HL-60 (cell line): ENCODE results near the gene RNU6-9.

Source experiments
- DNase-seq, 2 experiments: peaks; one replicate each; pipeline ENCODE4 v3.0.0-alpha.2; 2010 to 2020; ENCODE audit warnings: low read depth in 1 of 2, low spot score in 1 of 2
- H3K27ac ChIP-seq: fragments of 250-450 bp; sonication (Bioruptor Pico); replicated peaks from 2 replicates; pipeline ENCODE4 v1.5.1; 2020; ENCODE audit warnings: mild to moderate bottlenecking, moderate library complexity
- H3K27me3 ChIP-seq: fragments of 250-450 bp; sonication (Bioruptor Pico); 2 replicates; pipeline ENCODE4 v1.5.1; 2021; ENCODE audit warnings: mild to moderate bottlenecking, moderate library complexity; ENCODE audit not compliant: insufficient read depth, poor library complexity, severe bottlenecking
- H3K4me3 ChIP-seq: replicated peaks from 2 replicates; pipeline ENCODE4 v1.5.1; 2011; ENCODE audit warnings: mild to moderate bottlenecking, control low read depth, low read length; ENCODE audit not compliant: insufficient read depth
- GABPA ChIP-seq: IDR thresholded peaks from 2 replicates; pipeline ENCODE4 v1.6.1; 2012; ENCODE audit warnings: low read depth
- POLR2AphosphoS5 ChIP-seq: IDR thresholded peaks from 2 replicates; pipeline ENCODE4 v1.6.1; 2012; ENCODE audit warnings: low read depth
- SPI1 ChIP-seq: IDR thresholded peaks from 2 replicates; pipeline ENCODE4 v1.6.1; 2012; ENCODE audit warnings: low read depth, mild to moderate bottlenecking, borderline replicate concordance
- TF ChIP-seq, protein P1 (sequence below): IDR thresholded peaks from 2 replicates; pipeline ENCODE4 v1.6.1; 2012; ENCODE audit warnings: low read depth; ENCODE audit not compliant: insufficient replicate concordance
- TF ChIP-seq, protein P2 (sequence below): IDR thresholded peaks from one replicate; pipeline ENCODE4 v1.5.1; 2011; ENCODE audit warnings: low read length, control low read depth, inconsistent platforms; ENCODE audit not compliant: insufficient read depth

RNU6-9 gene

DNA sequence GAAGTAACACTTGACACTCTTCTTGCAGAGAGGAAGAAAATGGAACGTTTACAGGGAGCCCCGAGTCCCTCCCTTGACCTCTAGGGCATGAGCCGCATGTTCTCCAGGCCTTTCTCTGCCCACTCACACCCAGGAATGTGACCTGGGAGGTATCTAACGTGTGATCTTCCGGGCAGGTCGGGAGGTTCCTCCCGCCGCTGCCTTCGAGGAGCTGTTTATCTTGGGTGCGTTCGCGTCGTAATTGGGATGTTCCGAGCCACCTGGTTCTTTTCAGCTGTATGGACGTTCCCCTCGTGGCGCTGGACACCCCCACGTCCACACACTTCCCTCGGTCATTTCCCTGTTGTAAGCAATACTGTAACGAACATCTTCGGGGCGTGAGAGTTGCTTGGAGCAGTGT, 46.2 kb downstream of the RNU6-9 start:
- TF ChIP-seq, protein P1, sequence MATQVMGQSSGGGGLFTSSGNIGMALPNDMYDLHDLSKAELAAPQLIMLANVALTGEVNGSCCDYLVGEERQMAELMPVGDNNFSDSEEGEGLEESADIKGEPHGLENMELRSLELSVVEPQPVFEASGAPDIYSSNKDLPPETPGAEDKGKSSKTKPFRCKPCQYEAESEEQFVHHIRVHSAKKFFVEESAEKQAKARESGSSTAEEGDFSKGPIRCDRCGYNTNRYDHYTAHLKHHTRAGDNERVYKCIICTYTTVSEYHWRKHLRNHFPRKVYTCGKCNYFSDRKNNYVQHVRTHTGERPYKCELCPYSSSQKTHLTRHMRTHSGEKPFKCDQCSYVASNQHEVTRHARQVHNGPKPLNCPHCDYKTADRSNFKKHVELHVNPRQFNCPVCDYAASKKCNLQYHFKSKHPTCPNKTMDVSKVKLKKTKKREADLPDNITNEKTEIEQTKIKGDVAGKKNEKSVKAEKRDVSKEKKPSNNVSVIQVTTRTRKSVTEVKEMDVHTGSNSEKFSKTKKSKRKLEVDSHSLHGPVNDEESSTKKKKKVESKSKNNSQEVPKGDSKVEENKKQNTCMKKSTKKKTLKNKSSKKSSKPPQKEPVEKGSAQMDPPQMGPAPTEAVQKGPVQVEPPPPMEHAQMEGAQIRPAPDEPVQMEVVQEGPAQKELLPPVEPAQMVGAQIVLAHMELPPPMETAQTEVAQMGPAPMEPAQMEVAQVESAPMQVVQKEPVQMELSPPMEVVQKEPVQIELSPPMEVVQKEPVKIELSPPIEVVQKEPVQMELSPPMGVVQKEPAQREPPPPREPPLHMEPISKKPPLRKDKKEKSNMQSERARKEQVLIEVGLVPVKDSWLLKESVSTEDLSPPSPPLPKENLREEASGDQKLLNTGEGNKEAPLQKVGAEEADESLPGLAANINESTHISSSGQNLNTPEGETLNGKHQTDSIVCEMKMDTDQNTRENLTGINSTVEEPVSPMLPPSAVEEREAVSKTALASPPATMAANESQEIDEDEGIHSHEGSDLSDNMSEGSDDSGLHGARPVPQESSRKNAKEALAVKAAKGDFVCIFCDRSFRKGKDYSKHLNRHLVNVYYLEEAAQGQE, result no peak
- TF ChIP-seq, protein P2, sequence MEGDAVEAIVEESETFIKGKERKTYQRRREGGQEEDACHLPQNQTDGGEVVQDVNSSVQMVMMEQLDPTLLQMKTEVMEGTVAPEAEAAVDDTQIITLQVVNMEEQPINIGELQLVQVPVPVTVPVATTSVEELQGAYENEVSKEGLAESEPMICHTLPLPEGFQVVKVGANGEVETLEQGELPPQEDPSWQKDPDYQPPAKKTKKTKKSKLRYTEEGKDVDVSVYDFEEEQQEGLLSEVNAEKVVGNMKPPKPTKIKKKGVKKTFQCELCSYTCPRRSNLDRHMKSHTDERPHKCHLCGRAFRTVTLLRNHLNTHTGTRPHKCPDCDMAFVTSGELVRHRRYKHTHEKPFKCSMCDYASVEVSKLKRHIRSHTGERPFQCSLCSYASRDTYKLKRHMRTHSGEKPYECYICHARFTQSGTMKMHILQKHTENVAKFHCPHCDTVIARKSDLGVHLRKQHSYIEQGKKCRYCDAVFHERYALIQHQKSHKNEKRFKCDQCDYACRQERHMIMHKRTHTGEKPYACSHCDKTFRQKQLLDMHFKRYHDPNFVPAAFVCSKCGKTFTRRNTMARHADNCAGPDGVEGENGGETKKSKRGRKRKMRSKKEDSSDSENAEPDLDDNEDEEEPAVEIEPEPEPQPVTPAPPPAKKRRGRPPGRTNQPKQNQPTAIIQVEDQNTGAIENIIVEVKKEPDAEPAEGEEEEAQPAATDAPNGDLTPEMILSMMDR, result no peak
- TF ChIP-seq GABPA, result no peak
- no peak for TF ChIP-seq POLR2AphosphoS5
- TF ChIP-seq SPI1, result no peak
- no peak for DNase-seq
- H3K4me3 ChIP-seq, result no peak overlapping the region
- H3K27ac ChIP-seq, result no peak overlapping the region
- no peaks in the 10 kb centered on the region for H3K27me3 ChIP-seq

DNA sequence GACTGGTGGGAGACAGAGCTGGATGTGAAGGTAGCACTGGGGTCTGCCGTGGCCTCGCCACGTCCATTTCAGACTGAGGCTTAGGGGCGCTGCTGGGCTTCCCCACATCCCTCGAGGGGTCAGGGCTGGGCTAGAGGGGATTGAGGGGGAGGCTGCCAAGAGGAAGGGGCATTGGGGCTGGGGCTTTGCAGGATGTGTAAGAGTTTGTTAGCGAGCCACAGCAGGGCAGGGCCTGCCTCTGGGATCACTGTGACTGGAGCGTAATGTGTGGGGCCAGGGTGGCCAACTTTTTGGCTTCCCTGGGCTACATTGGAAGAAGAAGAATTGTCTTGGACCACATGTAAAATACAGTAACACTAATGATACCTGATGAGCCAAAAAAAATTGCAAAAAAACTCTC, 46.6 kb downstream of the RNU6-9 start:
- Histone ChIP-seq H3K27me3 (no peaks in the 10 kb centered on the region), H3K27ac (no peak overlapping the region), H3K4me3 (no peak overlapping the region)
- DNase-seq, result no peak
- TF ChIP-seq, protein P2, result no peak
- TF ChIP-seq, protein P1, result no peak
- no peak for TF ChIP-seq SPI1
- TF ChIP-seq GABPA, result no peak
- no peak for TF ChIP-seq POLR2AphosphoS5

DNA sequence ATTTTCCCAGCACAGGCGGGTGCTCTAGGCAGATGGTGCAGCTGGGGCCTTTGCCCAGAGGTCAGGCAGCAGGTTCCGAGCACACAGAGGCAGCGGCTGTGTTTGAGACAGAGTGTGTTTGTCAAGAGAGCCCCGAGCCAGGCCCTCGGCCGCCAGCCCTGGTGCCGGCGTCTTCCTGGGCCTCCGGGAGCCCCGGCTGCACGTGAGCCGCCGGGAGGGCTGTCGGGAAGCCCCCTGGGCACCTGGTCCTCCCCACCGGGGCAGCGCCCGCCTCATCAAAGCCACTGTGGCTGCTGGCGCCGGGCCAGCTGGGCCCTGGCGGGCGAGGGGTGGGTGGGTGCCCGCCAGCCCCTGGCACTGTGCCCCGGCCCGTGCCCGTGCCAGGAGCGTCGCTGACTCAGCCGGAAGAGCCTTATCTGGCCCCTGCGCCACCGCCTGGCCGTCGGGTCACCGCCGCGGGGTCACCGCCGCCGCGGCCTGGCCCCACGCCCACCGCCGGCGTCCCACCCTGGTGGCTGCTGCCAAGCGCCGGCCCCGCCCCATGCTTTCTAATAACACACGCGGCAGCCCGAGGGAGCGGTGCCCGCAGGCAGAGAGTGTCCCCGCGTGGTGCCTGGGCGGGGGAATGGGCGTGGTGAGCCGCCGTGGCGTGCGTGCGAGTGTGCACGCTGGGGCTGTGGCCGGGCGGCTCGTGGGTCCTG, 47.5 kb downstream of the RNU6-9 start:
- Histone ChIP-seq H3K27me3 (no peaks in the 10 kb centered on the region), H3K4me3 (peak overlapping the region; percentile 23; the same call in 1 of the 2 replicates), H3K27ac (no peak overlapping the region)
- TF ChIP-seq SPI1 (no peak), GABPA (no peak), POLR2AphosphoS5 (no peak)
- TF ChIP-seq, protein P2, result no peak
- TF ChIP-seq, protein P1, result no peak
- DNase-seq, result no peak
